SK-N-MC (cell line): ENCODE measurements around the gene NFKB1.
A peak's percentile ranks its signal among the peaks of the same experiment; 100 is the strongest.

Source experiments
- DNase-seq: peaks from one replicate; pipeline ENCODE4 v3.0.0-alpha.2; 2011; ENCODE audit warnings: low read depth, low spot score
- H3K27ac ChIP-seq: fragments of 200-600 bp; sonication (generic); 2 replicates; pipeline ENCODE4 v1.5.1; 2016; ENCODE audit warnings: mixed run types
- H3K36me3 ChIP-seq: fragments of 200-600 bp; sonication (generic); 2 replicates; pipeline ENCODE4 v1.6.1; 2017; ENCODE audit warnings: antibody characterized with exemption, low read length, mixed read lengths; ENCODE audit not compliant: insufficient read depth
- H3K4me3 ChIP-seq: fragments of 200-600 bp; sonication (generic); 2 replicates; pipeline ENCODE4 v1.5.1; 2016
- H3K9ac ChIP-seq: fragments of 200-600 bp; sonication (generic); 2 replicates; pipeline ENCODE4 v1.8.0; 2017; ENCODE audit warnings: mixed run types, mixed read lengths; ENCODE audit not compliant: insufficient read length
- H3K9me3 ChIP-seq: fragments of 200-600 bp; sonication (generic); 2 replicates; pipeline ENCODE4 v1.6.1; 2017; ENCODE audit warnings: low read depth, mild to moderate bottlenecking, antibody characterized with exemption, low read length, moderate library complexity, mixed read lengths
- EZH2 ChIP-seq: fragments of 200-600 bp; sonication (generic); IDR thresholded peaks from one replicate; pipeline ENCODE4 v1.6.1; 2017; ENCODE audit warnings: antibody characterized with exemption
- FOXP2 ChIP-seq: optimal IDR thresholded peaks from 2 replicates; pipeline ENCODE3; 2011; ENCODE audit warnings: mild to moderate bottlenecking, moderate library complexity; ENCODE audit not compliant: insufficient read depth; ENCODE audit errors: extremely low read length, control extremely low read depth
- POLR2AphosphoS5 ChIP-seq: IDR thresholded peaks from 2 replicates; pipeline ENCODE4 v1.6.1; 2012; ENCODE audit warnings: mild to moderate bottlenecking, low read depth, low read length, borderline replicate concordance

The NFKB1 gene

GRCh38 chr4:102493257-102493656 is 7.9 kb upstream of the NFKB1 start:
- Histone ChIP-seq H3K4me3 (no peak overlapping the region), H3K9ac (no peak overlapping the region), H3K36me3 (no peaks in the 10 kb centered on the region), H3K27ac (no peak overlapping the region), H3K9me3 (no peaks in the 10 kb centered on the region)
- TF ChIP-seq EZH2 = no peak
- DNase-seq = no peak

- no peak overlapping the region for H3K9ac ChIP-seq
- no peaks in the 10 kb centered on the region for H3K9me3 ChIP-seq
- H3K36me3 ChIP-seq = no peaks in the 10 kb centered on the region
- no peak overlapping the region for H3K27ac ChIP-seq
- H3K4me3 ChIP-seq = no peak overlapping the region
- DNase-seq = no peak
- TF ChIP-seq EZH2 = no peak
- no peak for TF ChIP-seq FOXP2
- TF ChIP-seq POLR2AphosphoS5 = no peak
Measured at GRCh38 chr4:102493794-102494193, 7.4 kb upstream of the NFKB1 start.

- no peak for TF ChIP-seq POLR2AphosphoS5
Measured at GRCh38 chr4:102494603-102495002, 6.6 kb upstream of the NFKB1 start.

GRCh38 chr4:102497986-102498385 is 3.2 kb upstream of the NFKB1 start:
- no peak overlapping the region for H3K9ac ChIP-seq
- H3K9me3 ChIP-seq = no peaks in the 10 kb centered on the region
- no peak overlapping the region for H3K4me3 ChIP-seq
- DNase-seq = no peak
- H3K36me3 ChIP-seq = no peaks in the 10 kb centered on the region
- no peak overlapping the region for H3K27ac ChIP-seq
- no peak for TF ChIP-seq FOXP2

More at GRCh38 chr4:102494603-102495002, 6.6 kb upstream of the NFKB1 start:
- no peaks in the 10 kb centered on the region for H3K36me3 ChIP-seq
- H3K9ac ChIP-seq = no peak overlapping the region
- H3K9me3 ChIP-seq = no peaks in the 10 kb centered on the region
- DNase-seq = no peak
- H3K27ac ChIP-seq = no peak overlapping the region
- no peak overlapping the region for H3K4me3 ChIP-seq

GRCh38 chr4:102500352-102500695 is 835 bp upstream of the NFKB1 start:
- Histone ChIP-seq H3K27ac (no peak overlapping the region), H3K4me3 (peak overlapping the region; percentile 86), H3K9ac (peak overlapping the region; percentile 76), H3K36me3 (no peaks in the 10 kb centered on the region), H3K9me3 (no peaks in the 10 kb centered on the region)
- no peak for DNase-seq
- no peak for TF ChIP-seq POLR2AphosphoS5
- TF ChIP-seq EZH2 = no peak
- no peak for TF ChIP-seq FOXP2

- no peaks in the 10 kb centered on the region for H3K9me3 ChIP-seq
- DNase-seq = no peak
- no peaks in the 10 kb centered on the region for H3K36me3 ChIP-seq
- TF ChIP-seq EZH2 = no peak
- no peak for TF ChIP-seq POLR2AphosphoS5
- TF ChIP-seq FOXP2 = no peak
- H3K27ac ChIP-seq = no peak overlapping the region
- H3K4me3 ChIP-seq = peak overlapping the region; percentile 94
- H3K9ac ChIP-seq = peak overlapping the region; percentile 83
Measured at GRCh38 chr4:102501447-102501696, 213 bp downstream of the NFKB1 start.

GRCh38 chr4:102502543-102502818 is 1.3 kb downstream of the NFKB1 start:
- TF ChIP-seq FOXP2 (no peak), EZH2 (no peak), POLR2AphosphoS5 (no peak)
- DNase-seq = no peak
- Histone ChIP-seq H3K36me3 (no peaks in the 10 kb centered on the region), H3K9me3 (no peaks in the 10 kb centered on the region), H3K9ac (peak overlapping the region; percentile 83), H3K27ac (no peak overlapping the region), H3K4me3 (peak overlapping the region; percentile 94)

- Histone ChIP-seq H3K4me3 (peak overlapping the region; percentile 94), H3K27ac (no peak overlapping the region), H3K36me3 (no peaks in the 10 kb centered on the region), H3K9me3 (no peaks in the 10 kb centered on the region), H3K9ac (no peak overlapping the region)
- DNase-seq = no peak
- TF ChIP-seq FOXP2 (no peak), EZH2 (no peak), POLR2AphosphoS5 (no peak)
Measured at GRCh38 chr4:102503301-102503746, 2.2 kb downstream of the NFKB1 start.

- TF ChIP-seq FOXP2 (no peak), POLR2AphosphoS5 (no peak), EZH2 (no peak)
- DNase-seq = no peak
- Histone ChIP-seq H3K4me3 (0 out of 2 replicates have a peak overlapping the region, but pooled peaks have one; percentile 94), H3K9ac (no peak overlapping the region), H3K27ac (no peak overlapping the region), H3K36me3 (no peaks in the 10 kb centered on the region), H3K9me3 (no peaks in the 10 kb centered on the region)
Measured at GRCh38 chr4:102503831-102504786, 3.0 kb downstream of the NFKB1 start.

GRCh38 chr4:102504941-102505340 is 3.8 kb downstream of the NFKB1 start:
- TF ChIP-seq EZH2 = no peak
- no peaks in the 10 kb centered on the region for H3K9me3 ChIP-seq
- no peak overlapping the region for H3K9ac ChIP-seq
- no peaks in the 10 kb centered on the region for H3K36me3 ChIP-seq
- DNase-seq = no peak
- H3K27ac ChIP-seq = no peak overlapping the region
- no peak overlapping the region for H3K4me3 ChIP-seq
